HG03060 (cell line): ENCODE measurements around the gene BAG2.

ENCODE experiments used
- ATAC-seq: cut with Tn5 transposase; IDR thresholded peaks from one replicate; pipeline ENCODE4 v1.9.1; 2021; ENCODE audit warnings: low read depth, moderate number of reproducible peaks; ENCODE audit not compliant: unreplicated experiment

BAG2 gene

GRCh38 chr6:57173886-57174510 is 1.9 kb downstream of the BAG2 start:
- ATAC-seq, result no peak

GRCh38 chr6:57174511-57174907 is 2.4 kb downstream of the BAG2 start:
- ATAC-seq, result no peak

- ATAC-seq, result no peak
Measured at GRCh38 chr6:57177545-57178265, 5.6 kb downstream of the BAG2 start.

GRCh38 chr6:57180596-57180995 is 8.5 kb downstream of the BAG2 start:
- ATAC-seq, result no peak

GRCh38 chr6:57182017-57182432 is 9.9 kb downstream of the BAG2 start:
- ATAC-seq, result no peak

- no peak for ATAC-seq
Measured at GRCh38 chr6:57183336-57183735, 11.2 kb downstream of the BAG2 start.

GRCh38 chr6:57190140-57190539 is 18.0 kb downstream of the BAG2 start:
- no peak for ATAC-seq

GRCh38 chr6:57193177-57193576 is 21.1 kb downstream of the BAG2 start:
- no peak for ATAC-seq

GRCh38 chr6:57195457-57195856 is 23.3 kb downstream of the BAG2 start:
- no peak for ATAC-seq

- ATAC-seq, result no peak
Measured at GRCh38 chr6:57198926-57199636, 27.0 kb downstream of the BAG2 start.

- ATAC-seq, result no peak
Measured at GRCh38 chr6:57201718-57202117, 29.6 kb downstream of the BAG2 start.

- ATAC-seq, result no peak
Measured at GRCh38 chr6:57205550-57206328, 33.6 kb downstream of the BAG2 start.

GRCh38 chr6:57207141-57207540 is 35.0 kb downstream of the BAG2 start:
- no peak for ATAC-seq

GRCh38 chr6:57207872-57208271 is 35.7 kb downstream of the BAG2 start:
- no peak for ATAC-seq

GRCh38 chr6:57209030-57209429 is 36.9 kb downstream of the BAG2 start:
- no peak for ATAC-seq

GRCh38 chr6:57210060-57210459 is 37.9 kb downstream of the BAG2 start:
- no peak for ATAC-seq

- no peak for ATAC-seq
Measured at GRCh38 chr6:57215260-57215659, 43.1 kb downstream of the BAG2 start.

GRCh38 chr6:57216235-57217101 is 44.3 kb downstream of the BAG2 start:
- ATAC-seq, result no peak

GRCh38 chr6:57217270-57217669 is 45.1 kb downstream of the BAG2 start:
- no peak for ATAC-seq

- ATAC-seq, result no peak
Measured at GRCh38 chr6:57220083-57220703, 48.1 kb downstream of the BAG2 start.
